K562 (cell line): ENCODE measurements around the gene ARL16. TPM values are rescaled to one million over a fixed set of nuclear protein-coding genes. Genes with fewer than 3 reads are reported as not detected.

Source experiments
- CEBPB ChIP-seq: fragments of 450-650 bp; IDR thresholded peaks from 2 replicates; pipeline ENCODE4 v1.6.1; 2016; ENCODE audit warnings: missing genetic modification characterization, missing compliant biosample characterization
- CREBBP ChIP-seq: IDR thresholded peaks from one replicate; pipeline ENCODE4 v1.6.1; 2012; ENCODE audit warnings: low read depth, mild to moderate bottlenecking, control low read depth, inconsistent platforms, low read length
- ETS2 ChIP-seq: IDR thresholded peaks from 2 replicates; pipeline ENCODE4 v1.6.1; 2016; ENCODE audit warnings: borderline replicate concordance, missing genetic modification characterization, mild to moderate bottlenecking, moderate library complexity, missing compliant biosample characterization; ENCODE audit not compliant: poor library complexity, severe bottlenecking
- HES1 ChIP-seq: fragments of 450-650 bp; IDR thresholded peaks from 2 replicates; pipeline ENCODE4 v1.6.1; 2016; ENCODE audit warnings: low read depth, mild to moderate bottlenecking, moderate library complexity
- MEF2A ChIP-seq: IDR thresholded peaks from 2 replicates; pipeline ENCODE4 v1.6.1; 2011; ENCODE audit warnings: low read depth, mild to moderate bottlenecking, low read length, moderate library complexity; ENCODE audit not compliant: control insufficient read depth
- NFXL1 ChIP-seq: fragments of 450-650 bp; formaldehyde crosslinking; IDR thresholded peaks from 2 replicates; pipeline ENCODE4 v1.4.0; 2021; ENCODE audit warnings: mild to moderate bottlenecking
- NR2C2 ChIP-seq, 2 experiments: fragments of 200-800 bp in 1 of 2; sonication (Bioruptor generic) in 1 of 2; sonication (generic) in 1 of 2; formaldehyde crosslinking in 1 of 2; IDR thresholded peaks; 2 replicates each; pipeline versions ENCODE4 v1.6.1 to v1.8.0; 2016 to 2022; ENCODE audit warnings: mild to moderate bottlenecking in 1 of 2, missing compliant biosample characterization in 1 of 2, missing genetic modification characterization in 1 of 2, missing genetic modification reagents in 1 of 2
- PHB ChIP-seq: fragments of 250-450 bp; sonication (Bioruptor Pico); IDR thresholded peaks from 2 replicates; pipeline ENCODE4 v1.5.0; 2021
- PREB ChIP-seq: sonication (generic); formaldehyde crosslinking; IDR thresholded peaks from 2 replicates; pipeline ENCODE4 v1.8.1; 2023; ENCODE audit warnings: mild to moderate bottlenecking, missing genetic modification reagents
- SRSF3 ChIP-seq: fragments of 200-400 bp; formaldehyde crosslinking; IDR thresholded peaks from 2 replicates; pipeline ENCODE4 v1.6.1; 2016; ENCODE audit warnings: mild to moderate bottlenecking, low read length, moderate library complexity; ENCODE audit not compliant: insufficient read depth
- XRCC4 ChIP-seq: IDR thresholded peaks from one replicate; pipeline ENCODE4 v1.6.1; 2011; ENCODE audit not compliant: insufficient read depth, insufficient read length; ENCODE audit errors: extremely low read depth
- ZBTB12 ChIP-seq: fragments of 250-450 bp; sonication (Bioruptor Pico); IDR thresholded peaks from 2 replicates; pipeline ENCODE4 v1.4.0; 2020
- ZNF318 ChIP-seq, 2 experiments: fragments of 450-650 bp; IDR thresholded peaks; 2 replicates each; pipeline ENCODE4 v1.6.1; 2016; ENCODE audit warnings: mild to moderate bottlenecking in 2 of 2, borderline replicate concordance in 1 of 2, low read depth in 1 of 2, moderate library complexity in 1 of 2
- ZNF644 ChIP-seq: fragments of 200-800 bp; sonication (Bioruptor generic); IDR thresholded peaks from 2 replicates; pipeline ENCODE4 v1.6.1; 2016; ENCODE audit warnings: low read depth, missing genetic modification characterization, missing compliant biosample characterization
- polyA plus RNA-seq, 8 experiments: library from polyadenylated mRNA; depleted of rRNA in 4 of 8; stranded (reverse) in 5 of 8; unstranded in 3 of 8; fragments of >200 nt; fragmentation: Nextera tagmentation in 2 of 8; fragmentation: Illumina TruSeq in 1 of 8; extraction: Ambion mirVana in 2 of 8; extraction: Trizol in 1 of 8; gene quantifications; 2 replicates each; pipeline versions ENCODE4 v1.2.1 to v1.2.3, GENCODE V29; 2011 to 2014; ENCODE audit warnings: inconsistent platforms in 1 of 8, missing spikeins in 1 of 8
- total RNA-seq, 7 experiments: library from RNA; depleted of rRNA in 6 of 7; stranded (reverse); fragments of >200 nt in 6 of 7; fragmentation: Illumina TruSeq in 2 of 7; extraction: Trizol in 2 of 7; gene quantifications; 2 replicates each; pipeline versions ENCODE4 v1.2.1 to v1.2.3, GENCODE V29; 2011 to 2021; ENCODE audit warnings: low replicate concordance in 1 of 7

The ARL16 gene
- total and polyA plus RNA-seq, 9 of the 15 experiments (the other 6 are each of a cell fraction or from before 2014, with no cell fraction given), result 5.4 to 32.4 (median 22.6) TPM

DNA sequence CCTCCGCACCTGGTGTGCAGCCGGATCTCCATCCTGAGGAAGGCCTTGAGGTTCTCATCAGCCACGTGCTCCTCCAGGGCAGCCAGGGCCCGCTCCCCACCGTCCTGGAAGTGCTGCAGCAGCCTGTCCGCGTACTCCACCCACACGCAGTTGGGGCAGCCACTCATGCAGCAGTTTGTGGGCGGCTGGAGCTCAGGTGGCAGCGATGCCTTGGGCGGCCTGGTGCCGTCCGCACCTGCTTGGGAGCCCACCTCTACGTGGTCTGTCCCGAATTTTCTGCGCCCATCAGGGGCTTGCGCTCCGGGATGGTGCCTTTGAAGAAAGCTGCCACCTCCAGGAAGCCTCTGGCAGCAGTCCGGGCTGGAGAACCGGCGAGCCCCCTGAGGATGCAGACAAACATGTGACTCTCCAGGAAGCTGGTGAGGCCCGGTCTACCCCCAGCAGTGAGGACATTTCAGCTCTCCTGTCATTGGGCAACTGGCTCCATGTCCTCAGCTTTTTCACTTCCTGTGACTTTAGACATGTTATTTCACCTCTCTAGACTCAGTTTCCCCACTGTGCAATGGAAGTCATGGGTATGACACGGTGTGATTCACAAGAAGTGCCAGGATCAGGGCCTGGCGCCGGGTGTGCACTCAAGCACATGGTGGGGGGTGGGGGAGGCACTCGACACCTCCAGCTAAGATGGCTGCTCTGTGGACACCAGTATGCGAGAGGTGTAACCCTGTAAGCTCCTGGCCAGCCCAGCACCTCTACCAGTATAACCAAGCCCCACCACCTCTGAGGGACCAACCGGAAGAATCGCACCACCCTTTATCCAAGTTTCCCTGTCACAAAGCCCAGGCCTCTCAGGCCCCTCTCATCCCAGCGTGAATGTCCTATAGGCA, 18.1 kb downstream of the ARL16 start (continued):
- TF ChIP-seq PREB, result no peak
- no peak for TF ChIP-seq NR2C2 (CRISPR knock-in tag; IDR thresholded peaks at IDR 0.05)
- TF ChIP-seq NR2C2 (tag; IDR thresholded peaks at IDR 0.05), result no peak
- no peak for TF ChIP-seq PHB (CRISPR knock-in tag)
- TF ChIP-seq MEF2A, result no peak
- TF ChIP-seq XRCC4, result no peak
- TF ChIP-seq ZBTB12 (CRISPR knock-in tag), result peak; percentile 38; the same call in 1 of the 2 replicates
- peak; percentile 69; the same call in 1 of the 2 replicates for TF ChIP-seq CEBPB (tag)
- no peak for TF ChIP-seq ZNF318 (IDR thresholded peaks at IDR 0.05; ENCODE audit: borderline replicate concordance in 1 of 2, low read depth in 1 of 2)
- TF ChIP-seq ZNF644, result peak; percentile 89; the same call in 1 of the 2 replicates
- no peak for TF ChIP-seq ETS2
- TF ChIP-seq HES1, result no peak
- TF ChIP-seq SRSF3, result no peak
- no peak for TF ChIP-seq CREBBP
- TF ChIP-seq NFXL1 (CRISPR knock-in tag), result peak; percentile 80; the same call in 1 of the 2 replicates
